Measurements from ENCODE around the gene SLC7A9.
"Not testable (repeated sequence)": the region's sequence is repeated elsewhere in the genome, so short reads cannot be mapped to it uniquely, and the experiment has no call there.

Gene SLC7A9

DNA sequence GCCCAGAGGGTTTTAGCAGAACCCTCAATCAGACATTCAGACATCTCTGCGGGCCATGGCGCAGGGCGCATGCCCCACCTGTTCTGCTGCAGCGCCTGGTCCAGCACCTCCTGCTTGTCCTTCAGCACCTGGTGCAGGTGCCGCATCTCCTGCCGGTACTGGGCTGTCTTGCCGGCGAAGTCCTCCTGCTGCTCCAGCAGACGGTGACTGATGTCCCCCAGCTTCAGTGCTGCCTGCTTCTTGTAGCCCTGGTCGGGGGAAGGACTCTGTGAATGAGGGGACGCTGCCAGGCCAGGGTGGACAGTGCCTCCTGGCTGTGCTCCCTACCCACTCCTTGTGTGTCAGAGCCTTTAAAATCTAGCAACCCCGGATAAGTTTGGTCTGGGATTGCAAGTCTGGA, 12.2 kb upstream of the SLC7A9 start:
- no peak for DNase-seq

DNA sequence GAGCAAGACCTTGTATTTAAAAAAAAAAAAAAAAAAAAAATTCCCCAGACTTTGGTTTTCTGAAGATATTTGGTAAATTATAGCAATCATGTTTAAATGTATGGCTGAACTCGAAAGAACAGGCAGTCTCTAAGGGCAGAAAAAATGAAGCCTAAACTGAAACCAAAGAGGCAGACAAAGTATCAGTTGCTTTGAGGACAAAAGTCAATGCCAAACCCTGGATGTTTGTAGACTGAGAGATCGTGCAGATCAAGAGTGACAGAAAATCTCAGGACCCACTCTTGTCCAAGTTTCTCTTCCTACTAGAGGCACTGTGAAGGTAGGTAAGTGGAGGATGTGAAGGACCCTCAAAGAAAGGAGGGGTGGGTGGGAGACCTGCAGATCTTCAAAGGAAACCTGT, 11.1 kb upstream of the SLC7A9 start:
- no peak for DNase-seq

GRCh38 chr19:32879741-32880140, 10.2 kb upstream of the SLC7A9 start:
- no peak for DNase-seq

GRCh38 chr19:32878988-32879387, 9.4 kb upstream of the SLC7A9 start:
- DNase-seq = no peak

- no peak for DNase-seq
Observed at GRCh38 chr19:32877977-32878745, 8.6 kb upstream of the SLC7A9 start.

GRCh38 chr19:32877323-32877912, 7.9 kb upstream of the SLC7A9 start:
- no peak for DNase-seq

- no peak for DNase-seq
Observed at GRCh38 chr19:32876919-32877285, 7.3 kb upstream of the SLC7A9 start.

GRCh38 chr19:32876236-32876918, 6.8 kb upstream of the SLC7A9 start:
- DNase-seq = no peak

- DNase-seq = no peak
Observed at GRCh38 chr19:32875428-32875827, 5.9 kb upstream of the SLC7A9 start.

- DNase-seq = no peak
Observed at GRCh38 chr19:32874605-32875004, 5.0 kb upstream of the SLC7A9 start.

DNA sequence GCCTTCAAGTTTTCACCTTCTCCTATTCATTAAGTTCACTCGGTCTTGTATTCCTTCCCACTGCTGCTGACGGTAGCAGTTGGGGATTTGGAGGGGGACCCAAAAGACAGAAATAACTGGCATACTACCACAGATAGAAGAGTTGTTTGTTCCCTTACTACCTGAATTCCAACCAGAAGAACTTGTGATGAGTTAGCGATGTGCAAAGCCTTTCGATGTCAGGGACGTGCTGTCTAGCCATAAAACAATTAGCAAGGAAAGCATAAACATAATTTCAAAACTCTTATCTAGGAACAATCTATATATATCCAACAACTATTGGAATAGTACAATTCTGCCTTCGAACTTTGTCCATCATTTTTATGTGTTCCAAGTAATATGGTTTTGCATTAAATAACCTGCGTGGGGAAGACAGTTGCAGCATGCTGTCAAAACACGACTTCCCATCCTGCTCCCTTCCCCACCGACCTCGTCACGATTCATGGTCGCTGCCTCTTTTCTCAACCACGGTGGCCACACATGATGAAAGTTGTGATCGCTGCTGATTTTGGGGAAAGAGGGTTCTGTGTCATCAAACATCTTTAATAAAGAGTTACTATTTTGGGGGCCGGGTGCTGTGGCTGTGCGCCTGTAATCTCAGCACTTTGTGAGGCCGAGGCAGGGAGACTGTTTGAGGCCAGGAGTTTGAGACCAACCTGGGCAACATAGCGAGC, 3.8 kb upstream of the SLC7A9 start:
- no peak for DNase-seq

- DNase-seq = no peak
Observed at GRCh38 chr19:32872391-32872790, 2.8 kb upstream of the SLC7A9 start.

DNA sequence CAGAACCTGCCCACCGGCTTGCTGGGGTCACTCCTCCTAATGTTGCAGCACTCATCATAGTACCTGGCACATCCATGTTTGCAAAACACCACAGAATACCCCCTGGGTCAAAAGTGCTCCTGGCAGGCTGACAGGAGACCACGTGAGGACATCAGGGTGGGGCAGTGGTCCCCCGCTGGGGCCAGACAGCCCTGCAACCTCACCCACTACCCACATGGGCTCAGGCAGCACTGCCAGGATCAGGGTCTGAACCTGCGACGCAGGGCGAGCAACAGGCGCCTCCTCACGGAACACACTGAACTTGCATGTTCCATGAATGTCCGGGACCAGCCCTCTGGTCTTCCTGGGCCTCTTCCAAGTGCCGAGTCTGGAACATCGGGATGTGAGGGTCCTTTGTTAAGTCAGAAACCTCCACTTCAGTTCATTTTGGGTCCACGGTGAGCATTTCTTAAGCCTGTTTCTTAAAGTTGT, 1.4 kb upstream of the SLC7A9 start:
- DNase-seq = no peak

DNA sequence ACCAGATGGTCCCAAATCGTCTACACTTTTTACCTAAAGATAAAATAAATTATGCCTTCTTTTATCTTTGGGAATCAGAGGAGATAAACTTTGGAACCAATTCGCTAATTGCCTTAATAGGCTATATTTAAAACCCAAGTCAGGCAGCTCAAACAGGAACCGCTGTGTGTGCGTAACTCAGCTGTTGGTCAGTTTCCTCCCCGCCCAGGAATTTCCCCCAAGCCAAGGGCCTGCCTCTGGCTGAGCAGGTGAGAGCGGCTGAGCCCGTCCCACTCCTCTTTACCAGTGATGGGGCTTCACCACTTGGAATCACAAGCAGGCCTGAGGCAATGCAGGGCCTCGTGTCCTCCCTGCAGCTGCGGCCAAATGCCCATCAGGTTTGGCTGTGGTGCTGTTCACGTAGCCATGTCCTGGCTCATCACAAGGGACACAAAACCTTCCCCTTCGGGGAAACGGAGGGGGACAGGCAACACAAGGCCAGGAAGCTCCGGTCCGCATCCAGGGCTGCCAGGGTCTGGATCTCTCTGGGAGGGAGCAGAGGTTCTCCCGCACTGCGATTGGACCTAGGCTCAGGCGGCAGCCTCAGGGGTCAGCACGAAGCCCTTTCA, 503 bp upstream of the SLC7A9 start:
- DNase-seq = peak; percentile 77

- DNase-seq = no peak
Observed at GRCh38 chr19:32868206-32868950, 1.2 kb downstream of the SLC7A9 start.

DNA sequence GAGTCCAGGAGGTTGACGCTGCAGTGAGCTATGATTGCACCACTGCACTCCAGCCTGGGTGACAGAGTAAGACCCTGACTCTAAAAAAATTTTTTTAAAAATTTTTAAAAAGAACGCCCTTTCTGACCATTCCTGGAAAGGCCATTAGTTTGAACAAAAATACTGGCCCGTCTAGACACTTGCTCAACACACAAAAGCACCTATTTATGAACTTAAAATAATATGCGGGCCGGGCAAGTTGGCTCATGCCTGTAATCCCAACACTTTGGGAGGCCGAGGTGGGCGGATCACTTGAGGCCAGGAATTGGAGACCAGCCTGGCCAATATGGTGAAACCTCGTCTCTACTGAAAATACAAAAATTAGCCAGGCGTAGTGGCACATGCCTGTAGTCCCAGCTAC, 2.1 kb downstream of the SLC7A9 start:
- not testable (repeated sequence) for DNase-seq

- DNase-seq = no peak
Observed at GRCh38 chr19:32866564-32867265, 2.9 kb downstream of the SLC7A9 start.

DNA sequence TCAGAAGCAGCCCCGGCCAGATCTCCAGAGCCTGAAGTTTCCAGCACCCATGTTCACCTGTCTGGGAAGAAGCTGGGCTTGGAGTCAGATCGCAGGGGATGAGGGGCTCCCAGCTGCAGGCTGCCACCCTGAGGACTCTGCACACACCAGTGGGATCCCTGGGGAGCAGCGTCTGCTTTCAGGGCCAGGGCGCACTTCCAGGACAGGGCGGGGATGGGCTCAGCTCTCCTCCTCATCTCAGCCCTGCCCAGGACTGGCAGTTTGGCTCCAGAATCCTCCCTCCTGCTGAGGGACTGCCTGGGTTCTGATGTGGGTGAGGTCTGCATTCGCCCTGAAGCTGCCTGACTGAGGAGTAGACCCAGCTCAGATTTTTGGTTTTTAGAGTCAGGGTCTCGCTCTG, 3.5 kb downstream of the SLC7A9 start:
- no peak for DNase-seq

GRCh38 chr19:32865326-32865725, 4.2 kb downstream of the SLC7A9 start:
- DNase-seq = no peak

DNA sequence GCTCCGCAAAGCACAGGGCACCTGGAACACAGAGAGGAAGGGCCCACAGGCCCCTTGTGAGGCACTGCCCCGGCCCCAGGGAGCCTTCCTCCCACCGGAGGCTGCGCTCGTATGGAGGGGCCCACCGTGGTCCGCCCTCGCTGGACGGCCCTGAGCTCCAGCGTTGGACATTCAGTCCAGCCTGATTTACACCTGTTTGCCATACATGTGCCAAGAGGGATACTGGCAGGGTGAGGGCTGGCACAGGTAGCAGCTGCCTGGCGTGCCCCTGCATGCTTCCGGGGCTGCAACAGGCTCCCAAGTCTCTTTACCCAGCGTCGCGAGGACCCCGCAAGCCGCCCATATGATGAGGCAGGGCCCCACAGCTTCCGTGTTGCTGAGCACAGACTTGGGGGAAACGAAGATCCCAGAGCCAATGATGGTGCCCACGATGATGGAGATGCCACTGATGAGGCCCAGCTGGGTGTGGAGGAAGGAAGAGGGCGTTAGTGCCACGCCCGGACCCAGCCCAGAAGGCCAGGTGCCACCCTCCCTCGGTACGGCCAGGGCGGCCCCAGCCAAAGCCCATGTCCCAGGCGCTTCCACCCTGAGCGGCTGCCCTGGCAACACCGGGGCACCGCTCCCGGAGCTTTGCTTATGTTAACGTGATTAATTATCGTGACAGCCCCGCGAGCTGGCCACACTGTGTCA, 5.1 kb downstream of the SLC7A9 start:
- no peak for DNase-seq

DNA sequence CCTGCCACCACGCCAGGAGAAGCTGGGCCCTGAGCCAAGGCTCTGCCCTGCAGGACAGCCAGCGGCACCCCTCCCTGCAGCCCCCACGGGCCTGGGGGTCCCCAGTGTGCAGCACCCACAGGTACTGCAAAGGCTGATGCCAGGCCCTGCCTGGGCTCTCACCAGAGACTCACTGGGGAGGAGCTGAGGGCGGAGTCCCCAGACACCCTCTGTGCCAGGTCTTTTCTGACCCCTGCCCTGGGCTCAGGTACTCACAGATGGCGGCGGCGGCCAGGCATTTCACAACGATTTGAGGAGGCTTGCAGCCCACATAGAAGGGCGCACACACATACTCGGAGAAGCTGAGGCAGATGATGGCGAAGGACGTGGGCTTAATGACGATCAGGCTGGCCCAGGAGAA, 5.7 kb downstream of the SLC7A9 start:
- no peak for DNase-seq

Measured in DMS53 (cell line).